ENCODE measurements around the gene WDR87.

The WDR87 gene

GRCh38 chr19:37950471-37951175 is 44.2 kb upstream of the WDR87 start:
- DNase-seq (ENCODE audit: extremely low read depth, low read depth), result no peak
- TF ChIP-seq CTCF (IDR thresholded peaks at IDR 0.05; ENCODE audit: low read depth, low read length), result no peak

GRCh38 chr19:37948362-37948761 is 42.0 kb upstream of the WDR87 start:
- TF ChIP-seq CTCF (IDR thresholded peaks at IDR 0.05; ENCODE audit: low read depth, low read length), result no peak
- DNase-seq (ENCODE audit: extremely low read depth, low read depth), result no peak

- DNase-seq (ENCODE audit: extremely low read depth, low read depth), result no peak
Observed at GRCh38 chr19:37947778-37948177, 41.4 kb upstream of the WDR87 start.

GRCh38 chr19:37946132-37946531 is 39.7 kb upstream of the WDR87 start:
- TF ChIP-seq CTCF (IDR thresholded peaks at IDR 0.05; ENCODE audit: low read depth, low read length), result no peak
- DNase-seq (ENCODE audit: extremely low read depth, low read depth), result no peak

More at GRCh38 chr19:37947778-37948177, 41.4 kb upstream of the WDR87 start:
- TF ChIP-seq CTCF (IDR thresholded peaks at IDR 0.05; ENCODE audit: low read depth, low read length), result no peak

GRCh38 chr19:37943480-37943879 is 37.1 kb upstream of the WDR87 start:
- no peak for DNase-seq (ENCODE audit: extremely low read depth, low read depth)
- no peak for TF ChIP-seq CTCF (IDR thresholded peaks at IDR 0.05; ENCODE audit: low read depth, low read length)

- TF ChIP-seq CTCF (IDR thresholded peaks at IDR 0.05; ENCODE audit: low read depth, low read length), result no peak
- no peak for DNase-seq (ENCODE audit: extremely low read depth, low read depth)
Observed at GRCh38 chr19:37942516-37942902, 36.1 kb upstream of the WDR87 start.

GRCh38 chr19:37941782-37942515 is 35.6 kb upstream of the WDR87 start:
- DNase-seq (ENCODE audit: extremely low read depth, low read depth), result no peak
- TF ChIP-seq CTCF (IDR thresholded peaks at IDR 0.05; ENCODE audit: low read depth, low read length), result no peak

All from AG09319 (cell line).